SIG-M5 treated with dmso at 0.1 percent for 504 hours (cell line): ENCODE data around the gene AATF.

Source experiments
- DNase-seq: peaks from one replicate; lab custom pipeline; 2025; ENCODE audit not compliant: unreplicated experiment; lab: John Stamatoyannopoulos, UW

AATF gene

DNA sequence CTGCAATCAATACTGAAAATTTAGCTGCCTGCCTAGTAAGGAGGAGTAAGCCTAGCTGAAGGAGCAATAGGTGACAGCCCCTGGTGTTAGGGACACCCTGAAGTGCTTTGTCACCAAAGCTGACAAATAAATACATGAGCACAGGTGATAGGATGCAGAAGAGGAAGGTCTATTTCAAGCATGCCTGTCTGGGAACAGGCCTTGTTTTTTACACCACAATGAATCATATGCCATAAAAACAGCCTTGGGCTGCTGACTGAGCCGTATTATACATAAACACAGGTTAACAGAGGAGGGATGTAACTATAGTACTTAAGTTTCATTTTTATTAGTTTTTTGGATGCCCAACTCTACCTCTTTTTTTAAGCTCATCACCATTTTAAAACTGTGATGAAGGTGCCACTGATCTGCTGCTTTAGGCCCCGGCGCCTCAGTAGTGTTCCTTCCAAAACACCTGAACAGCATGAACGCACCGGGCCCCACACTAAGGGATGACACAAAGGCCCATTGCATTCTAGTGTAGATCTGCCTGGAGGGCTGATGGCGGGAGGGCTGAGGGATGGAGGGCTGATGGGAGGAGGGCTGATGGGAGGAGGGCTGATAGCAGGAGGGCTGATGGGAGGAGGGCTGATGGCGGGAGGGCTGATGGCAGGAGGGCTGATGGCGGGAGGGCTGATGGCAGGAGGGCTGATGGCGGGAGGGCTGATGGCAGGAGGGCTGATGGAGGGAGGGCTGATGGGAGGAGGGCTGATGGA, 150.3 kb downstream of the AATF start:
- no peak for DNase-seq

GRCh38 chr17:37100231-37100630, 151.5 kb downstream of the AATF start:
- peak; percentile 37 for DNase-seq

- no peak for DNase-seq
These were observed 152.6 kb downstream of the AATF start for GRCh38 chr17:37101306-37101705.

GRCh38 chr17:37103231-37103630, 154.5 kb downstream of the AATF start:
- DNase-seq = no peak

- DNase-seq = no peak
These were observed 157.3 kb downstream of the AATF start for GRCh38 chr17:37106049-37106448.
